GM12801 (cell line): Measurements from ENCODE around the gene C11orf68.

Source experiments
- TF ChIP-seq, protein P1 (sequence below): IDR thresholded peaks from one replicate; pipeline ENCODE4 v1.5.1; 2011; ENCODE audit warnings: control low read depth; ENCODE audit not compliant: insufficient read length; ENCODE audit errors: extremely low read depth

C11orf68 gene

DNA sequence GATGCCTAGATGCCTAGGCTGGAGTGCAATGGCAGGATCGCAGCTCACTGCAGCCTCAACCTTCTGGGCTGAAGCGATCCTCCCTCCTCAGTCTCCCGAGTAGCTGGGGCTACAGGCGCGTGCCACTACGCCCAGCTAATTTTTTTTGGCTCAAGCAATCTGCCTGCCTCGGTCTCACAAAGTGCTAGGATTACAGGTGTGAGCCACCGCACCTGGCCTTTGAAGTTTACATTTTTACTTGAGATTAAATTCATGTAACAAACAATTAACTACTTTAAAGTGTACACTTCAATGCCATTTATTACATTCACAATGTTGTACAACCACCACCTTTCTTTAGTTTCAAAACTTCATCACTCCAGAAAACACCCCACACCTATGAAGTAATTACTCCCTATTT, 15.1 kb downstream of the C11orf68 start:
- TF ChIP-seq, protein P1, sequence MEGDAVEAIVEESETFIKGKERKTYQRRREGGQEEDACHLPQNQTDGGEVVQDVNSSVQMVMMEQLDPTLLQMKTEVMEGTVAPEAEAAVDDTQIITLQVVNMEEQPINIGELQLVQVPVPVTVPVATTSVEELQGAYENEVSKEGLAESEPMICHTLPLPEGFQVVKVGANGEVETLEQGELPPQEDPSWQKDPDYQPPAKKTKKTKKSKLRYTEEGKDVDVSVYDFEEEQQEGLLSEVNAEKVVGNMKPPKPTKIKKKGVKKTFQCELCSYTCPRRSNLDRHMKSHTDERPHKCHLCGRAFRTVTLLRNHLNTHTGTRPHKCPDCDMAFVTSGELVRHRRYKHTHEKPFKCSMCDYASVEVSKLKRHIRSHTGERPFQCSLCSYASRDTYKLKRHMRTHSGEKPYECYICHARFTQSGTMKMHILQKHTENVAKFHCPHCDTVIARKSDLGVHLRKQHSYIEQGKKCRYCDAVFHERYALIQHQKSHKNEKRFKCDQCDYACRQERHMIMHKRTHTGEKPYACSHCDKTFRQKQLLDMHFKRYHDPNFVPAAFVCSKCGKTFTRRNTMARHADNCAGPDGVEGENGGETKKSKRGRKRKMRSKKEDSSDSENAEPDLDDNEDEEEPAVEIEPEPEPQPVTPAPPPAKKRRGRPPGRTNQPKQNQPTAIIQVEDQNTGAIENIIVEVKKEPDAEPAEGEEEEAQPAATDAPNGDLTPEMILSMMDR, result no peak

DNA sequence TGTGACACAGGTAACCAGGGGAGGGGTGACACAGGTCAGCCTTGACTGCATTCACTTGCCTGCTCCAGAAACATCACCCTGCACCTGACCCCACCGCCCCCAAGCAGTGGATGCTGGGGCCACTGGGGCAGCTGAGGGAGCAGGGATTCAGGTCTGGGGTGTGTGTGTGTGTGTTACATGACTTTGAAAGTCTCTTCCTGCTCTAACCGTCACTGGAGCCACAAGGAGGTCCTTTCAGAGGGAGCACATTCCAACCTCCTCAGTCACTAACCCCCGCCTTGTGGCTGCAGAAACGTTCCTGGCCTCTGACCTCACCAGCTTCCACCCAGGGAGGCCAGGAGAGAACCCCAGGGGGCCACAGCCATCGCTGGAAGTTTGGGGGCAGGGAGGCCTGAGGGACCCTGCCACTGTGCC, 15.8 kb downstream of the C11orf68 start:
- TF ChIP-seq, protein P1, result no peak

DNA sequence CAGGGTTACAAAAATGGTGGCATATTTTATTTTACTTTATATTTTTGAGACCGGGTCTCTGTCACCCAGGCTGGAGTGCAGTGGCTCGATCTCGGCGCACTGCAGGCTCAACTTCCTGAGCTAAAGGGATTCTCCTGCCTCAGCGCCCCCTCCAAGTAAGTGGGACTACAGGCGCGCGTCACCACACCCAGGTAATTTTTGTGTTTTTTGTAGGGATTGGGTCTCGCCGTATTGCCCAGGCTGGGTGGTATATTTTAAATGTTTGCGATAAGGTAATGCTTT, 18.0 kb downstream of the C11orf68 start:
- TF ChIP-seq, protein P1, result no peak

DNA sequence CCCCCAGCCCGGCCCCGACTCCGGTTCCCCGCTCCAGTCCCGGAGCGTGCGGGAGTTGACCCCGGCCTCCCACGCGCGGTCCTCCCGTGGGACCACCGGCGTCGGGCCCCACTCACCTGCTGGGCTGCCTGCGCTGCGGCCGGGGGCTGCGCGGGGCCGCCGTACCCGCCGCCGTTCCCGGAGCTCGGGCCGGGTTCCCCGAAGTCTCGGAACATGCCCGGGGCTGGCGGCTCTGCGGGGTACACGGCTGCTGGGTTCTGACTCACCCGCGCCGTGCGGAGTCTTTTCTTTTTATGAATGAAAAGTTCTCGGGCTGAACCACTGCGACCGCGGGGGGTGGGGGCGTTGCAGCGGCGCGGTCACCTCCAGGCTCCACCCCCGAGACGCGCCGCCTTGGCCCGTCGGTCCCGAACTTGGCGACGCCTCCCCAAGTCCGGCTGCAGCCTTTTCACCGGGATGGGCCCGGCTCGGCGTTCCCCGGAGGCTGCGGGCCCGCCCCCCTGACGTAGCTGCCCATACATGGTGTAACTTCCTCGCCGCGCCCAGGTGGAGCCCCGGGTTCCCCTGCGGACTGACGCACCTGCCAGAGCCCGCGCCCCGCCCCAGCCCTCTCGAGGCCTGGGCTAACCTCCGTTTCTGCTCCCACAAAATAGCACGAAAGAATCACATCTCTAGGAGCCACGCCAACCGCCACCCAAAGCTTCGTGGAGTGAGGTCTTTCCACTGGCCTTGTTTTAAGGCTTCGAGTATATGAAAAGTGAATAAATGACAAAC, 18.6 kb downstream of the C11orf68 start, which contains the start of gene FOSL1:
FOSL1 (minus strand) TSS at position 264 of the 774 bp plus-strand sequence; CDS start at position 215, 49 bp downstream.
- TF ChIP-seq, protein P1, result no peak

DNA sequence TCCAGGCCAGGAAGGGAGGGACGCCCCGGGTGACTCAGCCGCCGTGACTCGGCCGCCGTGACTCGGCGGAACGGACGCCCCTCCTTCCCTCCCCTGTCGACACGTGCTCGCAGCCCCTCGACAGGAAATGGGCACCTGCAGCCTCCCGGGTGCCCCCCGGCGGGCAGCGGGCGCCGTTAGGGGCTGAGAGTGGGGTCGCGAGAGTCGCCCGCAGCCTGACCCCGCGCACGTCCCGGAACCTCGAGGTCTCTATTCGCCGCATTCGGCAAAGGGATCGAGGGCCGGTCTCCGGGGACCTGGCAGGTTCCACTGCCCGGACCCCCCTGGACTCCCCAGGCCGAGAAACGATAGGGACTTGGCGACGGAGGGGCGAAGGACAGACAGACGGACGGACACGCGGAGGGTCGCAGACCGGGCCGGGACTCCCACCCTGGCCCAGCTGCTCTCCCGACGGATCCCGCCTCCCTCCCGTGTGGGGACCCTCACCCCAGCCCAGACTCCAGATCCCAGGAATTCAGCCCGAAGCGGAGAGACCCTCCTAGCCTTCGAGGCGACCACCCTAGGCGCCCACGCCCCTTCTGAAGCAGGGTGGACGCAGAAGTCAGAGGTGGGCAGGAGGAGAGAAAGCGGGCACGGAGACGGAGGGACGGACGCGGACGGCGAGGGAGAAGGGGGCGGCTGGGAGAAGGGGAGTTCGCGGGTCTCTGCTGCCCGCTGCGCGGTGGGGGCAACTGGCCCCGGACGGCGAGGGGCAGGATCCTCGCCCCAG, 19.3 kb downstream of the C11orf68 start:
- TF ChIP-seq, protein P1, result no peak

DNA sequence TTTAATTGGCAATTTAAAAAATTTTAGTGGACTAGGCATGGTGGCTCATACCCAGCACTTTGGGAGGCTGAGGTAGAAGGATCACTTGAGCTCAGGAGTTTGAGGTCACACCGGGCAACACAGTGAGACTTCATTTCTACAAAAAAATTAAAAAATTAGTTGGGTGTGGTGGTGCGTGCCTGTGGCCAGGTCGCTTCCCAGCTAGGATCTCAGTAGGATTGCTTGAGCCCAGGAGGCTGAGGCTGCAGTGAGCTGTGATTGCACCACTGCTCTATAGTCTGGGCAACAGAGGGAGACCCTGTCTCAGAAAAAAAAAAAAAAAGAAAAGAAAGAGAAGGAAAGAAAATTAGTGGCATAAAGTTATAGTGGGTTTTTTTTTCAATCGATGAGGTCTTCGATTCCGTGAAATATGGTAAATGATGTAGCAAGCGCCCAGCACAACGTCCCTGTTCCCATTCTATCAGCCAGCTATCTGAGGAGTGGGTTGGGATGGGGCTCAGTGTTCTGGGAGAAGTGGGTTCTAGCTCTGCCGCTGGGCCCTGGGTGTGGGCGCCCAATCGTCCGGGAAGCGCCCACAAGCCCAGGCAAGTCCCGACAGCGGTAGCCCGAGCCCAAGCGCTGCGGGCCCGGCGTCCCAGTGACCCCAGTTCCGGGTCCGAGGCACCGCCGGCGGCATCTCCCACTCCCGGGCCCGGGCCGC, 20.1 kb downstream of the C11orf68 start:
- TF ChIP-seq, protein P1, result no peak

DNA sequence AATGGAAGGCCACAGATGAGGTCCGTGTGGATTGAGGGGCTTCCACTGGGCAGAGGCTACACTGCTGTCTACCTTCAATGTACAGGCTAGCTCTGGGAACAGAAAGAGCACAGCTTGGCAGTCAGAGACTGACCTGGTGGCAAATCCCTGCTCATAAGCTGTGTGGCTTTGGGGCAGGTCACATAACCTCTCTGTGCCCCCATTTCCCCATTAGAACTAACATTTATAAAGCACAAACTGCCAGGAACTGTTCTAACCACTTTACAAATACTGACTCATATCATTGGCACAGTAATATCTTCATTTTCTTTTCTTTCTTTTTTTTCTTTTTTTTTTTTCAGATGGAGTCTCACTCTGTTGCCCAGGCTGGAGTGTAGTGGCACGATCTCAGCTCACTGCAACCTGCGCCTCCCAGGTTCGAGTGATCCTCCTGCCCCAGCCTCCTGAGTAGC, 21.8 kb downstream of the C11orf68 start:
- TF ChIP-seq, protein P1, result no peak
